GM12865 (cell line): Measurements from ENCODE around the gene ACVR2B.

ENCODE experiments used
- DNase-seq: peaks from one replicate; pipeline ENCODE4 v3.0.0; 2010; ENCODE audit warnings: low read depth
- H3K4me3 ChIP-seq: 2 replicates; pipeline ENCODE4 v1.5.1; 2011; ENCODE audit warnings: mild to moderate bottlenecking, low read depth, low read length, control low read depth
- CTCF ChIP-seq: IDR thresholded peaks from 2 replicates; pipeline ENCODE4 v1.5.1; 2011; ENCODE audit warnings: low read length, control low read depth, low read depth, inconsistent platforms; ENCODE audit not compliant: insufficient read depth; ENCODE audit errors: missing control alignments

The ACVR2B gene

DNA sequence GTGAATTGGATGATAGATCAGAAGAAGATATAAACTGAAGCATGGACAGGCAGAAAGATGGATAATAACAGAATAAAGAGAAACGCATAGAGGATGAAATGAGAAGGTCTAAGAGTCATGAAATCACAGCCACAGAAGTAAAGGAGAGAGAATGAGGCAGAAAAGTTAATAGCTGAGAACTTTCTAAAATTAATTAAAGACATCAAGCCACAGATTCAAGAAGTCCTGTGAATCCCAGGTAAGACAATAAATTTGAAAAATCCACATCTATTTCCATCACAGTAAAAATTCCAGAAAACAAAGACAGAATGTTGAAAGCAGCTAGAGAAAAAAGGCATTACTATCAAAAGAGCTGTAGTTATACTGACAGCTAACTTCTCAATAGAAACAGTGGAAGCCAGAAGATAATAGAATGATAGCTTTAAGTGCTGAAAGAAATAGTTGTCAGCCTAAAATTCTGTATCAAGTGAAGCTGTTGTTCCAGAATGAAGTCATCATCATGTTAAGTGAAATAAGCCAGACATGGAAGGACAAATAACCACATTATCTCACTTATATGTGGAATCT lies 12.0 kb downstream of the ACVR2B start:
- no peak for TF ChIP-seq CTCF
- H3K4me3 ChIP-seq: no peak overlapping the region
- no peak for DNase-seq

- no peak for TF ChIP-seq CTCF
- no peak overlapping the region for H3K4me3 ChIP-seq
- no peak for DNase-seq
Measured at GRCh38 chr3:38468765-38469164, 15.1 kb downstream of the ACVR2B start.

- H3K4me3 ChIP-seq: no peak overlapping the region
- no peak for DNase-seq
- TF ChIP-seq CTCF: no peak
Measured at GRCh38 chr3:38469852-38470251, 16.2 kb downstream of the ACVR2B start.

GRCh38 chr3:38471260-38471857 lies 17.7 kb downstream of the ACVR2B start:
- no peak overlapping the region for H3K4me3 ChIP-seq
- TF ChIP-seq CTCF: no peak
- DNase-seq: no peak

- DNase-seq: no peak
- TF ChIP-seq CTCF: no peak
- no peak overlapping the region for H3K4me3 ChIP-seq
Measured at GRCh38 chr3:38472342-38472741, 18.7 kb downstream of the ACVR2B start.

DNA sequence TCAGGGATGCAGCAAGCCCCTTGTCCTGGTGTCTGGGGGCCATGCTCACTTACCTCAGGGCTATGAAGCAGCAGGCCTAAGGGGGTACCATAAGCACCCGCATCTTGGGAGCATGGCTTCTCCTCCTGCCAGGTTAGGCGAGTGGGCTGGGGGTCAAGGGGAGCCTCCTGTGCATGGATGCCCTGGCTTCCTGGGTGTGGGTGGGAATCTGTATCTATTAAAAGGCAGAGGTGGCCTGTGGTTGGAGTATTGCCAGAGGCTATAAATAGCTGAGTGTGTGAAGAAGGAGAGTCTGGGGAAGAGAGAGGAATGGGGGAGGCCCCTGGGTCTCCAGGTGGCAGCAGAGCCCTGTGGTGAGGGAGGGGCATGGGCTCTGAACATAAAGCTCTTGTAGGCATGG lies 19.5 kb downstream of the ACVR2B start:
- no peak overlapping the region for H3K4me3 ChIP-seq
- no peak for TF ChIP-seq CTCF
- no peak for DNase-seq

GRCh38 chr3:38474928-38475605 lies 21.4 kb downstream of the ACVR2B start:
- no peak overlapping the region for H3K4me3 ChIP-seq
- no peak for TF ChIP-seq CTCF

More at GRCh38 chr3:38474928-38475605, 21.4 kb downstream of the ACVR2B start:
- DNase-seq: no peak
